SIG-M5 treated with dmso at 0.1 percent for 504 hours (cell line): ENCODE results near the gene CACNG7.
"Not testable (repeated sequence)": the region's sequence is repeated elsewhere in the genome, so short reads cannot be mapped to it uniquely, and the experiment has no call there.

ENCODE experiments used
- DNase-seq: peaks from one replicate; lab custom pipeline; 2025; ENCODE audit not compliant: unreplicated experiment; lab: John Stamatoyannopoulos, UW

CACNG7 gene

DNA sequence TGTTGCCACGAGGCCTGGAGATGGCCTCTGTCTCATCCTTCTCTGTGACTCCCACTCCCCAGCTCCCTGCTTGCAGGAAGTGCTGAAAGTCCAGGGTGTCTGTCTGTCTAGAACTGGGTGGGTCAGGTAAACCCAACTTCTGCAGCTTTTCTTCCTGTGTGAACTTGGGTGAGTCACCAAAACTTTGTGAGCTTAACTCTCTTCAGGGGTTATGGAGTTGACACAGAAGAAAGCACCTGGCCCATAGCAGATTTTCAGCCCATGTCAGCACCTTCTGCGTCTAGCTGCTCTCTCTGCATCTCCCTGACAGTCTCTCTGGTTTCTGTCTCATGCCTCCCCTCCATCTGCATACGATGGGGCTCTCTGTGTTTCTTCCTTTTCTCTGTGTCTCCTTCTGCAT is 4.2 kb upstream of the CACNG7 start:
- no peak for DNase-seq

DNA sequence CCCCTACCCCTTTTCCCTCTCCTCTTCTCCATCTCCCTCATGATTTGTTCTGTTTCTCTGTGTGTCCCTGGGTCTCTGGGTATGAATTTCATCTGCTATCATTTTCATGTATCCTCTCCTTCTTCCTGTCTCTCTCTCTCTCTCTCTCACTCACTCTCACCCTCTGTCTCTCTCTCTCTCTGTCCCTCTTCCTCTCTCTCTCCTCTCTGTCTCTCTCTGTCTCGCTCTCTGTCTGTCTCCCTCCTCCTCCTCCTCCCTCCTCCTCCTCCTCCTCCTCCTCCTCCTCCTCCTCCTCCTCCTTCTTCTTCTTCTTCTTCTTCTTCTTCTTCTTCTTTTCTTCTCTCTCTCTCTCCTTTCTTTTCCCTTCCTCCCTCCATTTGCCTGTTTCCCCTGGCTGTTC is 3.3 kb upstream of the CACNG7 start:
- DNase-seq = no peak

DNA sequence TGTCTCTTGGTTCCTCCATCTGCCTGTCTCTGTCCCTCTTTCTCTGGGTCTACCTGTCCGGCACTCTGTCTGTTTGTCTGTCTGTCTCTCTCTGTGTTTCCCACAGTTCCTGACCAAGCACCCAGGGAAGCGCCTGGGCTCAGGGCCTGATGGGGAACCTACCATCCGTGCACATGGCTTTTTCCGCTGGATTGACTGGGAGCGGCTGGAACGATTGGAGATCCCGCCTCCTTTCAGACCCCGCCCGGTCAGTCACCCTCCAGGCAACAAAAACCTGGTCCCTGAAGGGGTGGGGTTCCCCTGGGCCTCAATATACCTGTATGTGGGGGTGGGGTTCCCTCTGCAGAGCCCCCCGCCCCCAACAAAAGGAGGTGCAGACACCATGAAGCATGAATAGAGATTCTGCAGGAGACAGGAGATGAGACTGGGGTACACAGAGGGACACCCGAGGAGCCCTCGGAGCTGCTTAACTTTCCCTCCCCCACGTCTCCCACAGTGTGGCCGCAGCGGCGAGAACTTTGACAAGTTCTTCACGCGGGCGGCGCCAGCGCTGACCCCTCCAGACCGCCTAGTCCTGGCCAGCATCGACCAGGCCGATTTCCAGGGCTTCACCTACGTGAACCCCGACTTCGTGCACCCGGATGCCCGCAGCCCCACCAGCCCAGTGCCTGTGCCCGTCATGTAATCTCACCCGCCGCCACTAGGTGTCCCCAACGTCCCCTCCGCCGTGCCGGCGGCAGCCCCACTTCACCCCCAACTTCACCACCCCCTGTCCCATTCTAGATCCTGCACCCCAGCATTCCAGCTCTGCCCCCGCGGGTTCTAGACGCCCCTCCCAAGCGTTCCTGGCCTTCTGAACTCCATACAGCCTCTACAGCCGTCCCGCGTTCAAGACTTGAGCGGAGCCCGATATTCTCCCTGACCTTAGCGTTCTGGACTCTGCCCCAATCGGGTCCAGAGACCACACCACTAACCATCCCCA is 2.6 kb upstream of the CACNG7 start:
- DNase-seq = no peak

DNA sequence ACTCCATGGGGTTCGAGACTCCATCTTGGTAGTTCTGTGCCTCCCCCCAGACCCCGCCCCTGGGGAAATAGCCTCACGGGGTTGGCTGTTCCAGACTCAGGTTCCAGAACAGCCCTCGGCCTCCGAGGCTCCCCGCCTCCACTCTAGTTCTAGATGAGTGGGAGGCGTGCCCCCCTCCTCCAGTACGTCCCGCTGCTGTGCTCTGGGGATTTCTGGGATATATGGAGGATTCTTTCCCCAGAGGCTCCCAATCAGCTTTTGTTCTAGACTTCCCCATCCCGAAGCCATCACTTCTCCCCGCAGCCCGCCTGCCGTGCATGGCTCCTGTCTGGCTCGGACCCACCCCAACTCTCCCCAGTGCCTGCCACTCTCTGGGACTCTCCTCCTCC is 1.9 kb upstream of the CACNG7 start:
- DNase-seq = no peak

DNA sequence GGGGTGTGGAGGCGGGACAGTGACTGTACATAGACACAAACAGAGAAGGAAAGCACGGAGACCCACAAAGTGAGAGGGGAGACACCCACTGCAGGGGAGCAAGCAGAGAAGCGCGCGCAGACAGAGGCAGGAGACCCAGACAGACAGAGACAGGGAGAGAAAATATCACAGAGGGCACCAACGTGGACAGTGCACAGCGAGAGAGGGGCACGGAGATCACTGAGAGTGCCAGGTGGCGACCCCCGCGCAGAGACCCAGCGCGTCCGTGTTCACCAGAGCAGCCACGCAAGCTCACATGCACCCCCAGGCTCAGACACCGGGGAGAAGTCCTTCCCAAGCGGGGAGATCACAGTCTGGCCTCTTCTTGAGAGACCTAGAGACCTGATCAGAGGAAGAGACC is 1.4 kb upstream of the CACNG7 start:
- DNase-seq = no peak

DNA sequence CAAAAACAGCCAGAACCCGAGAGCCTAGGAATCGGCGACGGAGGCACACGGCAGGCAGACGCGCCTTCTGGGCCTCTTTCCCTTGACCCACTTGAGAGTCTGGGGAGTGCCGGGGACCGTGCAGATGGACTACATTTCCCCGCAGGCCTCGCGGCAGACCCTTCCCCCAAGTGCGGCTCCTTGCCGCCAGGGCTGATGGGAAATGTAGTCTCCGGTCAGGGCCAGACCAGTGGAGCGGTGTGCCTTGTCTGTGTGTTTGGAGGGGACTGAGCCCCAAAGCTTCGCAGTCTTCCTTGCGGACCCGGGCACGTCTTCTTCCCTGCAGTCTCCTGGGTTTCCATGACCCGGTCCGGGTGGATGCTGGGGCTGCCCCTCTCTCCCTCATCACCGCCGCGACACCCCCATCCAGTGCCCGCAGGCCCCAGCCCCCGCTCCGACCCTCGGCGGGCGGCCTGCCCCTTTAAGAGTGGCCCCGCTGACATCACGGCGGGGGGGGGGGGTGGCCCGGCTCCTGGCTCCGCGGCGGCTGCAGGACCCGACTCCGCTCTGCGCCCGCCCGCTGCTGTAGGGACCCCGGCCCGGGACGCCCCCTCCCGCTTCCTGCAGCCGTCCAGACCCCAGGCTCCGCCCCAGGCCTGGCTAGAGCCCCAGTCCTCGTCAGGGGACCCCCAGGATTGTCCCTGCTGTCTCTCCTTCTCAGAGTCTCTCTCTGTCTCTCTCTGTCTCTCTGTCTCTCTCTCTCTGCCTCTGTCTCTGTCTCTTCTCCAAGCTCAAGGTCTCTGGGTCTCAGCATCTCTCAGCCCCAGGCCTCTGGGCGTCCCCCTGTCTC is 758 bp upstream of the CACNG7 start:
- no peak for DNase-seq

DNA sequence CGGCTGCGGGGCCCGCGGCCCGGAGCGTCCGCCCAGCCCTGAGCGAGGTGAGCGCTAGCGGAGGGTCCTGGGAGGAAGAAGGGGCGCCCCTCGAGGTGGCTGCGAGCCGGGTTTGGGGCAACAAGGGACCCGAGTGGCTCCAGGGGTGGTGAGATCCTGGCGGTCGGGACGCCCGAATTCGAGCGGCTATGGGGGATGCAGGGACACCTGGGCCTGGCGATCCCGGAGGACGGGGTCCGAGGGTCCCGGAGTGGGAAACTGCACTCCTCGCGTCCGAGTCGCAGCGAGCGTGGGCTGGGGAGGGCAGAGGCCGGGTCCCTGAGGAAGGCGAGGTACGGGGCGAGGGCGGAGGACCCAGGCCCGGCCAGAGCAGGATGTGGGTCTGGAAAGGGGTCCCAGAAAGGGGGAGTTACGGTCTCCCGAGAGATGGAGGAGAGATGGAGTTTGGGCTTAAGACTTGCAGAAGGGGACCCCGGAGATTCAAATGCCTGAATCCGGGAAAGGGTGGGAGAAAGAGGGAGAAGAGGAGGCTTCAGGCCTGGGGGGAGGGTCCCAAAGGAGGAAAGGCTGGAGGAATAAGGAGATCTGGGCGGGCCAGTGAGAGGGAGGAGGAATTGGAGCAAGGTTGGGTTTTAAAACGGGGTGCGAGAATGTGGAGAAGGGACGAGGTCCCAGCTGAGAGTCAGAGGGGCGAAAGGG is 542 bp downstream of the CACNG7 start:
- DNase-seq = no peak

DNA sequence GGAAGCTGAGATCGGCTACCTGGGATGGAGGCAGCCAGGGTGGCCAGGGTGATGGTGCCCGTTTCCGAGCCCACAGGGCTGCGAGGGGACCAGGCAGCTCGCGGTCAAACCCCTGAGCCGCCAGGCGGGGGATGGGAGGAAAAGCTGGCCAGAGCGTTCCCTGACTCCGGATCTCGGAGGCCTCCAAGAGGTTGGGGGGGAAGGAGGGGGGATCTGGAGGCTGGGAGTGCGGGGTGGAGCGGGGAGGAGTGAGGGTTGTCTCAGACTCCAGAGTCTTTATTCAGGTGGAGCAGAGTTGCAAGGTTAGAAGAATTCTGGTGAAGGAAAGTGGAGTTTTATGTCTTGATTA is 1.1 kb downstream of the CACNG7 start:
- no peak for DNase-seq

DNA sequence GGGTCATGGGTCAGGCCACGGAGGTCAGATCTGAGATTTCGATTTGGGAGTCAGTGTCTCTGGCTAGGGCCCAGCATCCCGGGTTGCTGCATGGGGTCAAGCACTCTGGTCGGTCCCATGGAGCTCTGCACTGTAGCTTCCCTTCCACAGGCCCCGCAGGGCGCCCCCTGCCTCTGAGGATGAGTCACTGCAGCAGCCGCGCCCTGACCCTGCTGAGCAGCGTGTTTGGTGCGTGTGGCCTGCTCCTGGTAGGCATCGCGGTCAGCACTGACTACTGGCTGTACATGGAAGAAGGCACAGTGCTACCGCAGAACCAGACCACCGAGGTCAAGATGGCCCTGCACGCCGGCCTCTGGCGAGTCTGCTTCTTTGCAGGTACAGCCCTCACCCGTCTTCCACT is 3.6 kb downstream of the CACNG7 start:
- no peak for DNase-seq

DNA sequence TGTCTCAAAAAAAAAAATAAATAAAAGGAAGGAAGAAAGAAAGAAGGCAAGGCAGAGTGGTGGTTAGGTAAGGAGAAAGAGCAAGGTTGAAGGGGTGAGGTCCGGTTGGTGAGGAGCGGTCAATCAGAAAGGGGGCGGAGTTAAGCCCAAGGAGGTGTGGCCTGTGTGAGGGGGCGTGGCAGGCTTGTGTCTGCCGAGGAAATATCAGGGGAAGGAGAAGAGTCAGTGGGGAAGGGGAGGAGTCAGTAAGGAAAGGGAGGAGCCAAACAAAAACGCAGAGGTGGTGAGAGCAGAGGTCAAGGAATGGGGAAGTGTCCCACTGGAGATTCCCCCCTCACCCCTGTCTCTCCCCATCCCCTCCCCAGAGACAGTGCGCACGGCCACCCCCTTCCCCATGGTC is 5.9 kb downstream of the CACNG7 start:
- no peak for DNase-seq

DNA sequence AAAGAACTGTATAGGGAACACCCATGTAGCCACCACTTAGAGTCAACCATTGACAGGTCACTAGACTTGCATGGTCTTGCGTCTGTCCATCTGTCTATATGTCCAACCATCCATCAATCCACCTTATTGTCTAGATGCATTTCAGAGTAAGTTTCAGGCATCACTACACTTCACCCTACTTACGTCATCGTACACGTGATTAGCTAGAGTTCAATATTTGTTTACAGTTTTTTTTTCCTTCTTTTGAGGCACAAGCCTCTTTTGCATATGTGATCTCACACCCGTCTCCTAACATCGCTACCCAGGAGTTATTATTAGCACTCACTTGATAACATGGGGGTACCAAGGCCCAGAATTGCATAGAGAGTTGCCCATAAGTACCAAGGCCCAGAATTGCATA is 6.9 kb downstream of the CACNG7 start:
- DNase-seq = no peak

DNA sequence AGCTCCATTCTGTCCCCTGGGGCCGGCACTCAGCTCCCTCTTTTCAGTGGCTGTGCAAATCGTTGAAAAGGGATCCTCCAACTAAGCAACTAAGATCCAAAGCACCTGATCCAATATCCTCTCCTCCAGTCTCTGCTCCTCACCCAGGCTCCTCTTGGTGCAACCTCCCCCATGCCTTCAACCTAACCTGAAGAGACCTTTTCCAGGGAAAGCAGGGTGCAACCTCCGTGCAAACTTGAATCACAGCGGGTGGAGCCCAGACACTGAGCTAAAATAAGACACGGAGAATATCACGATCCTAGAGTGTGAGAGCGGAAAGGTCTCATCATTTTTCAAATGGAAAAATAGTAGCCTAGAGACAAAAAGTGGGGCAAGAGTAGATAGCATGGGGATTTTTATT is 8.3 kb downstream of the CACNG7 start:
- DNase-seq = no peak

DNA sequence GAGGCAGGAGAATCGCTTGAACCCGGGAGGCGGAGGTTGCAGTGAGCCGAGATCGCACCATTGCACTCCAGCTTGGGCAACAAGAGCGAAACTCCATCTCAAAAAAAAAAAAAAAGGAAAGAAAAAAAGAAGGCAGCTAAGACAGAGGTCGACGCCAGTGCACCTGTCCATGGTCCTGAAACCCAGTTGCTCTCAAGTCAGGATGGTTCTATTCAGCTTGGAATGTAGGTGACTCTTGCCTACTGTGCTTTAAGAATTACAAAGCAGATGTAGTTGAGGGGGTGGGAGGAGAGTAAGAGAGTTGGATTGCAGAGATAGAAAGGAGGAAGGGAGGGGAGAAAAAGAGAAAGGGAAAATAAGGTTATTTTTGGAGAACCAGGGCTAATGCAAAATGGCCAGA is 18.7 kb downstream of the CACNG7 start:
- peak; percentile 60 for DNase-seq

DNA sequence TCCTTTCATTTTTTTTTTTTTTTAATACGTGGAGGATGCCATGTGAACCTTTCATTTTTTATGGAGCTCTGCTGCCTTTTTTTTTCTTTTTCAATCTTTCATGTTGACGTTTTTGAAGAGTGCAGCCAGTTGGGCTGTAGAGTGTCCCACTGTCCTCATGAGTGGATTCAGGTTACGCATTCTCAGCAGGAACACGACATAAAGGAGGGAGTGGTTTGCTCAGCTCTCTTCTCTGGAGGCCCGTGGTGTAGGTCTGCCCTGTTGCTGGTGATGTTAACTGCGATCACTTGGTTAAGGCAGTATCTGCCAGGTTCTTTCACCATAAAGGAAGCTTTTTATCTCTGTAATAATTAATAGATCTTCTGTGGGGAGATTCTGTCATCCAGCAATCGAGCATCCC is 27.0 kb downstream of the CACNG7 start:
- DNase-seq = no peak

DNA sequence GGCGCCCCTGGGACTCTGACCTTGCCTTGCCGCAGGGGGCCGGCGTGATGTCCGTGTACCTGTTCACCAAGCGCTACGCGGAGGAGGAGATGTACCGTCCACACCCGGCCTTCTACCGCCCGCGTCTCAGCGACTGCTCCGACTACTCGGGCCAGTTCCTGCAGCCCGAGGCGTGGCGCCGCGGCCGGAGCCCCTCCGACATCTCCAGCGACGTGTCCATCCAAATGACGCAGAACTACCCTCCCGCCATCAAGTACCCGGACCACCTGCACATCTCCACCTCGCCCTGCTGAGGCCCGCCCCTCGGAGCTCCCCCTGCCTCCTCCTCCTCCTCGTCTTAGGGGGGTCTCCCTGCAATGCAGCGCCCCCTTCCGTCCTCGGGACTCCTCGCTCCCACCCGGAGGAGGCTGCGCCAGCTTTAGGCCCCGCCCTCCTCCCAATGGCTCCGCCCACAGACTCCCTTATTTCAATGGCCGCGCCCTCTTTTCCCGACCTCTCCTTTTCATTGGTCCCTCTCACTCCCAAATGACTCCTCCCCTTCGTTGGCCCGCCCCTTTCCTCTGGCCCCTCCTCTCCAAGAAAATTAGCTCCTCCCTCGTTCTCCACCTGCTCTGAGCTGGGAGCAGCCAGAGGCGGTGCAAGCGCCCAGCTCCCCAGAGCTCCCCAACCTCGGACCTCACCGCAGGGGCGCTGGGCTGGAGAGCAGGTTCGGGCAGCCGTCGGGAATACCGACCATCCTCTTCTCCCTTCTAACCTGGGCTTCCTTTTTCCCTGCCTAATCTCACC is 33.1 kb downstream of the CACNG7 start:
- DNase-seq = no peak

DNA sequence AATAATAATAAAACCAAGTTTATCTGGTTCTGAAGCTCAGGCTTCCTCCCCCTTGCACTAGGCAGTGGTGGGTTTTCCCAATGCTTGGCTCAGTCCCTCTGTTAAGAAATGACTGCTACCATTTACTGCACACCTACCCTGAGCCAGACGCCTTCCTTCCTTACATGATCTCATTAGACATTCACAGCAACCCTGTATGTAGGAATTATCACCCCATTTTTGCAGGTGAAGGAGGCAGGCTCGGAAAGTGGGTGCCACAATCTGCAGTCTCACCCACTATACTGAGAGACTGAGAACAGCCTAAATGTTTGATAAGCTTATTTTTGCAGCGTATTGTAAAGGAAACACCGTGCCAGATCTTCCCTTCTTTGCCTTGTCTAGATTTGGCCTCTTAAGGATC is 35.3 kb downstream of the CACNG7 start:
- DNase-seq = no peak

DNA sequence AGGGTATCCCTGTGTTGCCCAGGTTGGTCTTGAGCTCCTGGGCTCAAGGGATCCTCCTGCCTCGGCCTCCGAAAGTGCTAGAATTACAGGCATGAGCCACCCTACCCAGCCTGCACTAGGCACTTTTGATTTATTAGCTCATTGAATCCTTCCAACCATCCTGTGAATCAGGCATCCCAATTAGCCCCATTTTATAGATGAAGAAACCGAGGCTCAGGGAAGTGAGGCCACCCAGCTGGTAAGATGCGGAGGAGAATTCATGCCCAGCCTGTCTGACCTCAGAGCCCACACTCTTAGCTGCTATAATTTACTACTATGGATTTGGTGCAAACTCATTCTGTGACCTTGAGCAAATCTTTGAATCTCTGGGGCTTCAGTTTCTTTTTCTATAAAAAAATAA is 35.9 kb downstream of the CACNG7 start:
- no peak for DNase-seq

DNA sequence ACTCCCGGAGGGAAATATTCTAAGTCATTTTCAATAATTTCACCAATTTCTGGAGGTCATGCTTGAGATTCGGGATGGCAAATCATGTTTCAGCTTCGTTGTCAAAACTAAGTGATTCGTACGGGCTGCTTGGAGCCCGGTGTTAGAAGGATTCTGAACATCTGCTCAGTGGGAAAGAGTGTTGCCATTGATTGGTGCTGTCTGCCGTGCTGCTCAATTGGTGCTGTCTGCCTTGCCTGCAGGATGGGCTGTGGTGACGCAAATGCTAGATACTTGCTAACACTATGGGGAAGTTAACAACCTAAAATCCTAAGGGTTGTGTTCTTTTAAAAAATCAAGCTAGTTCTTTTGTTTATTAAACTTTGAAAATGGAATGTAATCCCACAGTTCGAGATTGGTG is 36.4 kb downstream of the CACNG7 start:
- no peak for DNase-seq

DNA sequence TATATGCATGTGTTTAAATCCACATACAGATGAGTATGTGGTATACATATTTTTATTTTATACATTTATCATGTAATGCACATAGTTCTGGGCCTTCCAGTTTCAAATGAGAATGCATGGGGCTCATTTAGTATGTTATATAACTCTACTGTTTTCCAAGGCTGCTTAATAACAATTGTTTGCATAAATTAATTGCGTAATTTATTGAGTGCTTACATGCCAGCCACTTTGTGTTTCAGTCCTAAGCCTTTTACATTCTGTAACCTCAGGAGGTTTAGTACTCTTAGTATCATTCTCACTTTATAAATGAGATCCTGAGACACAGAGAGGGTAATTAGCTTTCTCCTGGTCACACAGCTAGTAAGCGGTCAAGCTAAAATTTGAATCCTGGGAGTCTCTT is 36.9 kb downstream of the CACNG7 start:
- DNase-seq = no peak

DNA sequence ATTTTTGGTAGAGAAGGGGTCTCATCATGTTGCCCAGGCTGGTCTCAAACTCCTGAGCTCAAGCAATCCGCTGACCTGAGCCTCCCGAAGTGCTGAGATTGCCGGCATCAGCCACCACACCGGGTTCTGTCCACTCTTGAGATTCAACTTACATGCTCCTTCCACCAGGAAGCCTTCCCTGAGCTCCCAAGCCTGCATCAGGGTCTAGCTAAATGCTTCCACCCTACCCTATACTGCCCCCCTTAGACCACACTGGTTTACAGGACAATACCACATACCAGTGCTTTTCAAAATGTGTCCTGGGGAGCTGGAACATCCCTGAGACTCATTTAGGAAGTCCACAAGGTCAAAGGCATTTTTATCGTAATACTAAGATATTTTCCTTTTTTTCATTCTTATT is 38.5 kb downstream of the CACNG7 start:
- DNase-seq = no peak

DNA sequence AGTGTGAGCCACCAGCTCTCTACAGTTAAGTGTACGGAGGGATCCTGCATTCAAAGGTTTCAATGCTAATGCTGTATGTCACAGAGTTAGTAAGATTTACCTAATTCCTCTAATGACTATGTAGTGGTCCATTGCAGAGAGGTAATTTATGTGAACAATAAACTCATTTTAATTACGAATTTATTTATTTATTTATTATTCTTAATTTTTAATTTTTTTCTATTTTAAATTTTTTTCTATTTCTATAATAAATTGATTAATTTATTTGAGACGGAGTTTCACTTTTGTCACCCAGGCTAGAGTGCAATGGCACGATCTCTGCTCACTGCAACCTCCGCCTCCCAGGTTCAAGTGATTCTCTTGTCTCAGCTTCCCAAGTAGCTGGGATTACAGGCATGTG is 39.5 kb downstream of the CACNG7 start:
- DNase-seq = not testable (repeated sequence)
